Measurements from ENCODE around the gene DLG2. TPM values are rescaled to one million over a fixed set of nuclear protein-coding genes. Genes with fewer than 3 reads are reported as not detected.

DLG2 gene
- total RNA-seq, 1 experiment from 2014 or later = 17.5 TPM

GRCh38 chr11:84905411-84905810 lies 721.7 kb downstream of the DLG2 start (continued):
- TF ChIP-seq RELA (CRISPR knock-in tag; IDR thresholded peaks at IDR 0.05; ENCODE audit: borderline replicate concordance) (no peak), ZNF219 (CRISPR knock-in tag; IDR thresholded peaks at IDR 0.05; ENCODE audit: borderline replicate concordance) (no peak), ZBTB43 (CRISPR knock-in tag; IDR thresholded peaks at IDR 0.05) (no peak), ELF4 (CRISPR knock-in tag; IDR thresholded peaks at IDR 0.05; ENCODE audit: low read depth) (no peak), IRF2 (CRISPR knock-in tag; IDR thresholded peaks at IDR 0.05; ENCODE audit: borderline replicate concordance, low read depth) (no peak), ETV6 (CRISPR knock-in tag; IDR thresholded peaks at IDR 0.05) (no peak)

GRCh38 chr11:84902445-84902844 lies 724.7 kb downstream of the DLG2 start:
- POLR2A ChIA-PET = no interaction called here
- Mint-ChIP-seq H3K4me1 (peaks cover 7% of the 10 kb centered on the region), H3K27ac (0 out of 2 replicates have a peak overlapping the region, but pooled peaks have one; percentile 5), H3K36me3 (no peaks in the 10 kb centered on the region), H3K4me3 (no peak overlapping the region), H3K27me3 (ENCODE audit: low read depth) (no peaks in the 10 kb centered on the region), H3K9me3 (no peaks in the 10 kb centered on the region)
- no peak for TF ChIP-seq PRDM15 (CRISPR knock-in tag; IDR thresholded peaks at IDR 0.05)
- no peak for TF ChIP-seq ZMAT4 (CRISPR knock-in tag; IDR thresholded peaks at IDR 0.05)
- ATAC-seq (no peak), DNase-seq (ENCODE audit: low spot score) (no peak)
- CTCF ChIA-PET = interaction anchor here (1.0 kb wide), 2 partner anchors 22 to 70 kb away, joined by 3 to 4 read pairs; no protein-coding TSS in a partner anchor

GRCh38 chr11:84901991-84902390 lies 725.2 kb downstream of the DLG2 start:
- DNase-seq (ENCODE audit: low spot score) (no peak), ATAC-seq (no peak)
- ChIA-PET CTCF (interaction anchor here (1.0 kb wide), 2 partner anchors 23 to 71 kb away, joined by 3 to 4 read pairs; no protein-coding TSS in a partner anchor), POLR2A (no interaction called here)
- Mint-ChIP-seq H3K9me3 (no peaks in the 10 kb centered on the region), H3K4me1 (peaks cover 5% of the 10 kb centered on the region), H3K27ac (no peak overlapping the region), H3K27me3 (ENCODE audit: low read depth) (no peaks in the 10 kb centered on the region), H3K4me3 (no peak overlapping the region), H3K36me3 (no peaks in the 10 kb centered on the region)
- TF ChIP-seq E2F5 (CRISPR knock-in tag; IDR thresholded peaks at IDR 0.05) (no peak), ESRRA (CRISPR knock-in tag; IDR thresholded peaks at IDR 0.05; ENCODE audit: borderline replicate concordance) (no peak), MXD4 (CRISPR knock-in tag; IDR thresholded peaks at IDR 0.05; ENCODE audit: borderline replicate concordance) (no peak), FOXP1 (CRISPR knock-in tag; IDR thresholded peaks at IDR 0.05; ENCODE audit: borderline replicate concordance) (no peak), PRDM15 (CRISPR knock-in tag; IDR thresholded peaks at IDR 0.05) (no peak), ZNF425 (CRISPR knock-in tag; conservative IDR thresholded peaks at IDR 0.05) (no peak), SMAD4 (CRISPR knock-in tag; IDR thresholded peaks at IDR 0.05) (no peak), HMGXB4 (CRISPR knock-in tag; IDR thresholded peaks at IDR 0.05) (no peak), HMGA2 (CRISPR knock-in tag; IDR thresholded peaks at IDR 0.05) (no peak), ZNF138 (CRISPR knock-in tag; conservative IDR thresholded peaks at IDR 0.05) (no peak), RELA (CRISPR knock-in tag; IDR thresholded peaks at IDR 0.05; ENCODE audit: borderline replicate concordance) (no peak), TEAD4 (CRISPR knock-in tag; IDR thresholded peaks at IDR 0.05) (no peak)

Data from WTC11 (cell line).